ENCODE data around the gene RTRAF.

Gene RTRAF

DNA sequence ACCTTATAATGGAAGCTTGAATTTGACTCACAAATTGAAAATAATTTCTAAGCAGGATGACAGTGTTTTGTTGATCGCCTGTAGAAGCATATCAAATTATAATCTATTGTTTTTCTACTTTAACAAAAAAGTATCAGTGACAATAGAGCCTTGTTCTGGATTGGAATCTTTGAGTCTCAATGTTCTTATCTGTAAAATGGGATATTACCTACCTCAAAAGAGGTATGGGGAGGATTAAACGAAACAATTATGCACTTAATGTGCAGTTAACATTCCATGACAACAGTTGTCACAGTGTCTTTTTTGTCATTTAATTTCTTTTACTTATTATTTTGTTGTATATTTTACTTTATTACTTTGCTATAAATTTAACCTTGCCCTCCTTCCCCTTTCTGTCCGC, 1.1 kb downstream of the RTRAF start:
- FAIRE-seq, result peak; percentile 18
- no peak for DNase-seq (ENCODE audit: extremely low spot score, insufficient read length, low read depth)

DNA sequence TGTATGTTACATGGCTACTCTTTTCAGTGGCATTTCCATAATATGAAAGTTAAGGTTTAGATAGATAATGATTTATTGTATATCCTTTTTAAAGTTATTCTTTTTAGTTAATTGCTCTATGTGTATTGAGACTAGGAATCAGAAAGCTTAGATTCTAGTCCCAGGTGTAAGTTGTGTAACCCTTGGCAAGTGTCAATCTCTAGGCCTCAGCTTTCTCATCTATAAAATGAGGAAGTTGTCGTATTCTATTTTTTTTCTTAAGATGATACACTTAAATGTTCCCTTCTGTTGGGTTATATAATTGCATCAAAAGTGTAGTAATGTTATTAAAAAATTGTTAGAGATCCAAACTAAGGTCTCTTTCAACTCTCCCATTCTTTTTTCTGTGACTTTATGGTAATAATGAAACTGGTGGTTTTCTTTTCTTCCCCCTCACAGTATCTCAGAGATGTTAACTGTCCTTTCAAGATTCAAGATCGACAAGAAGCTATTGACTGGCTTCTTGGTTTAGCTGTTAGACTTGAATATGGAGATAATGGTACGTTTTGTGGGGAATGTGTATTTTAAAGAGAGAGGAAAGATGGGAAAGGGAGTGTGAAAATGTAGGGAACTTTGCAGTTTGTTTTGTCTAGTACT, 4.1 kb downstream of the RTRAF start:
- FAIRE-seq, result peak; percentile 72
- no peak for DNase-seq (ENCODE audit: extremely low spot score, insufficient read length, low read depth)

DNA sequence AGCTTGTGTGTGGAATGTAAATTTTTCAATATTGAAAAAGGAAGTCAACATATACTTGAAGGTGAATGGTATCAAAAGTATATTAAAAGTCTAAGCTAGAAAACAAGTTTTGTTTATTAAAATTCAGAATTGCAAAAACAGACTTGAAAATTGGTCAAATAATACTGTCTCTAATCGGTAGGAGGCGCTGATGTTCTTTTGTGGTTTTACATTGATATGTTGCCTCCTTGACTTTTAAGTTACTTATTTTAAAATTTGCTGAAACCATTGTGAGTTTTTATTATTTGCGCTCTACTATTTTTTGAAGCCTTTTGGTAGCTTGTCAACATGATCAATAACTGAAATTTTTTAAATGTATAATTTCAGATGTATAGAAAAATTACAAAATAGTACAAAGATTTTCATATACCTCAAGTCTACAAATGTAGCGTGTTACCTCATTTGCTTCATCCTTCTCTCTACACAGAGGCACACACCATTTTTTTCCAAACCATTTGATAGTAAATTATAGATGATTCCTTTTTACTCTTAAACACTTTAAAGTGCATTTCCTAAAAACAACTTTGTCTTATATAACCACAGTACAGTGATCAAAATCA, 6.9 kb downstream of the RTRAF start:
- no peak for DNase-seq (ENCODE audit: extremely low spot score, insufficient read length, low read depth)
- peak; percentile 73 for FAIRE-seq

GRCh38 chr14:51998348-51998747, 9.0 kb downstream of the RTRAF start:
- FAIRE-seq (peak; percentile 38), DNase-seq (ENCODE audit: extremely low spot score, insufficient read length, low read depth) (no peak)

GRCh38 chr14:51999084-51999483, 9.7 kb downstream of the RTRAF start:
- no peak for DNase-seq (ENCODE audit: extremely low spot score, insufficient read length, low read depth)
- FAIRE-seq, result no peak

- no peak for DNase-seq (ENCODE audit: extremely low spot score, insufficient read length, low read depth)
- FAIRE-seq, result peak; percentile 9
Measured at GRCh38 chr14:52000019-52000582, 10.8 kb downstream of the RTRAF start.

DNA sequence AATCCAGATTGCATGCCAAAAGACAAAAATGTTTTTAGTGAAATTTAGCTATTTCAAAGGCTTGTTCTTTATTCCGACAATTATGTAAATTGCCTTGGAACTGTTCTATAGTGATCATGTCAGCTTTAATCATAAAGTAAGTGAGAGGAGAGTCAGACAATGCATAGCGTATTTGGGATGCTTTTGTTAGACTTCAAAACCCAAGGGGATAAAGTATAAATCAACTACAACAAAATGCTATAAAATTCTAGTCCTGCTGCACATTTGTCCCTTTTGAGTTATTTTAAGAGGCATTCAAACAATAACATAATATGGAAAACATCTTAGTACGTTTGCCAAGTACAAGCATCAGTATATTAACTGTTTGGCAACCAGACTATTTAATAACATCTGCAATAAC, 11.3 kb downstream of the RTRAF start:
- FAIRE-seq, result no peak
- DNase-seq (ENCODE audit: extremely low spot score, insufficient read length, low read depth), result no peak

DNA sequence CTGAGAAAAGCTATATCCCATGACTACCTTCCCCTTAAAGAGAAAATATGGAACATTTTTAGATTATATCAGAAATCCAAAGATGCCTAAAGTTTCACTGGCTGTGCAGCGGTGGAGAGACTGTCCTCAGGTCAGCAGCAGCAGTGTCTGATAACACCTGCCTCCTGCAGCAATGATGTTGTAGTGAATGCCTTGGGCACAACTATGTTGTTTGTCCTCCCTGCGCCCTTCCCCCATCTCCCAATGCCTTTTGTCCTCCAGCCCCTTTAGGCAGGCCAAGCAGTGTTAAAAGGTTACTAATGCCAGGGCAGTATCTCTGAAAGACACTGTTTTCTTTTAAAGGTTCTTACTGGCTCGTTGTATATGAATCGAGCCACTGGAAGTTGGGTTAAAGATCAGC, 13.2 kb downstream of the RTRAF start:
- FAIRE-seq (no peak), DNase-seq (ENCODE audit: extremely low spot score, insufficient read length, low read depth) (no peak)

DNA sequence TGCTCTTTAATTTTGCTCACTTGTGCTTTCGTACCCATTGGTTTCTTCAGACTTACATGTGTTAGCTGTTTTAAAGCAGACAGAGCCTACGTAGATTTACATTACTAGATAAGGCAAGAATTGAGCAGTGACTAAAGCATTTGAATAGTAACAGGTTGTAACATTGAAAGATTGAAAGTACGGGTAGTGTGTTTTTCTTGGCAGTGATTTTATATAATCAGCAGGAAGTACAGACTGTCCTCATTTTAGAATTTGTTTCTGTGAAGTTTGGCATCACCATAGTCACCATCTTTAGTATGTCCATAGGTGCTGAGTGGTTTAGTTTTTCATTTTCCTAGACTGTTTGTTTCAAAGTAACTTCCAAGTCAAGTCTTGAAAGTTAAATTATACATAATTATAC, 14.0 kb downstream of the RTRAF start:
- no peak for DNase-seq (ENCODE audit: extremely low spot score, insufficient read length, low read depth)
- FAIRE-seq, result no peak

DNA sequence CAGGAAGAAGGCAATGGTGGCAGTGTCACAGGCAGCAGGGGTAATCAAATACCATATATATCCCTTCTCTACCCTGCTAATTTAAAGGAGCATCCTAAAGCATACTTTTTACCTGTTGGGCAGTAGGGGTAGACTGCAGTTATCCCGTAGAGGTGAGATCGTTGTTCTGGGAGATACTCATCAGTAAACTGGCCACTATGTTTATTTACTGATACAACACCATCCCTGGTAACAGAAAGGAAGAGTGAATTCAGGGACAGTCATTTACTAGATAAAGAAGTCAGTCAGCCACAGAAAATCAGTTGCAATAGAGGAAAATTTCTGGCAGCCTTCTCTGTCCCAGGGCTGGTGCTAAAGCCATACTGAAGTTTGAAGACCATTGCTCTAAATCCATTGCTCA, 16.3 kb downstream of the RTRAF start:
- DNase-seq (ENCODE audit: extremely low spot score, insufficient read length, low read depth) (no peak), FAIRE-seq (no peak)

- no peak for DNase-seq (ENCODE audit: extremely low spot score, insufficient read length, low read depth)
- peak; percentile 31 for FAIRE-seq
Measured at GRCh38 chr14:52006361-52006760, 17.0 kb downstream of the RTRAF start.

- no peak for FAIRE-seq
Measured at GRCh38 chr14:52007211-52007610, 17.9 kb downstream of the RTRAF start.

GRCh38 chr14:52007637-52008036, 18.3 kb downstream of the RTRAF start:
- DNase-seq (ENCODE audit: extremely low spot score, insufficient read length, low read depth), result no peak
- FAIRE-seq, result no peak

More at GRCh38 chr14:52007211-52007610, 17.9 kb downstream of the RTRAF start:
- no peak for DNase-seq (ENCODE audit: extremely low spot score, insufficient read length, low read depth)

- FAIRE-seq (no peak), DNase-seq (ENCODE audit: extremely low spot score, insufficient read length, low read depth) (no peak)
Measured at GRCh38 chr14:52008136-52008535, 18.8 kb downstream of the RTRAF start.

GRCh38 chr14:52010173-52010693, 20.9 kb downstream of the RTRAF start:
- DNase-seq (ENCODE audit: extremely low spot score, insufficient read length, low read depth), result no peak
- no peak for FAIRE-seq

DNA sequence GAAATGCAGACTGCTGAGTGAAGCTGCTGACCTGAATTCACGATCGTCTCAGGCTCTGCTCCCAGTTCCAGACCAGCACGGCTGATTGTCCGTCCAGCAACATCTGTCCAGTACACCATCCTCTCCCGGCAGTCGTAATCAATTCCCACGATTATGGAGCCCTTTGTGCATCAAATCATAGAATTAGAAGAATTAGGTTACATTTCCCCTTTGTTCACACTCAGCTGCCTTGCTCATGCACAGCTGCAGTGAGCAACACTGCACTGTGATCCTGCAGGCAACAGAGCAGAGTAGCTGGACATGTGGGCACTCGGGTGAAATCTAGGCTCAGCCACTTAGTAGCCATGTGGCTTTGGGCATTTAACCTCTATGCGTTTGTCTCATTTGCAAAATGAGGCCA, 22.2 kb downstream of the RTRAF start:
- DNase-seq (ENCODE audit: extremely low spot score, insufficient read length, low read depth) (no peak), FAIRE-seq (no peak)

- DNase-seq (ENCODE audit: extremely low spot score, insufficient read length, low read depth) (no peak), FAIRE-seq (no peak)
Measured at GRCh38 chr14:52012635-52013034, 23.3 kb downstream of the RTRAF start.

DNA sequence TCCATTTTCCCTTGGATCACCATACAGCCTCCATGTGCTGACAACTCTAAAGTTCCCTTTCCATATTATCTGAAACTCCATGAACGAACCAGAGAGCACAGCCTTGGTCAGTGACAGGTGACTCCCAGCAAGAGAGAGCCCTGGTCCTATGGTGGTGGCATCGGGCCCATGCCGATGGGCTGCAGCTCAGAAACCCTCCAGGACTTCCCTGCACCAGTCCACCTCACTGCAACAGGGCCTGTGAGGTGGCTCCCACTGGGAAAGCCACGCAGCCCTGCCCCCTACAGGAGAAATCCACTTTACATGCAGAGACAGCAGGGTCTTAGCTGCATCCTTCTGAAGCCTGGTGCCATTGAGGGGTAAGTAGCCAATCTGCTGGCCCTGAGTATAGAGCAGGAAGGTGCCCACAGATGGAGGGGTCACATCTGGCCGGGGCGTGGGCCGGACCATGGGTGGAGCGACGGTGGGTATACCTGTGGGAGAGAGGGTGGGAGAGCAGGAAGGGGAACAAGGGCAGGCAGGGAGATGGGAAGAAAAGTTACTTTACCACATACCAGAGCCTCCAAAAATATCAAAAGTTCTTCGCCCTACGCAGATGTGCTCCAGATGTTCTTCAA, 24.7 kb downstream of the RTRAF start:
- FAIRE-seq (no peak), DNase-seq (ENCODE audit: extremely low spot score, insufficient read length, low read depth) (no peak)

- FAIRE-seq, result no peak
Measured at GRCh38 chr14:52014601-52015267, 25.4 kb downstream of the RTRAF start.

DNA sequence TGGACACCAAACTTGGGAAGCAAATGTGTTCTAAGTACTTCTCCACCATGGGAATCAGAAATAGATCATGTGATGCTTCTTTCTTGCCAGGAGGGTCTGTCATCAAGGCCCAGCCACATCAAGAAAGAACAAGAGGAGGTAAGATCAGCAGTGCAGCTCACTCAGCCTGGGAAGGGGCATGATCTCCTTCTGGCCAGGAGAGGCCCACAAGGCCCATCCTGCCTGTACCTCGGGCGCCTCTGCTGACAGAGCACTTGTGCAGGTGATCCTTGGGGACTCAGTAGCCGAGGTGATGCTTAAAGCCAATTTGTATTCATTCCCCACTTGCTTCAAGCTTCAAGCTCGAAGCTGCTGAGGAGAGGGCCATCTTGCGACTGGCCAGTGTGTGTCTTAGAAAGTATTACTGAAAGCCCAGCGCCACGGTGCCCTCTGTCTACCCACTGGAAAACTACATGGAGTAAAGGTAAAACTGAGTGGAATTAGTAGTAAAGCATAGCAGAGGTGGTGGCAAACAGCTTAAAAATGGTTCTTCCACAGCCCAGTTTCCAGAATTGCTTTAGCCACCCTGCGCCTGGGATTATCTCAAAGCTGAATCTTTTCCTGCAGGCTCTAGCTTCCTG, 26.2 kb downstream of the RTRAF start:
- no peak for DNase-seq (ENCODE audit: extremely low spot score, insufficient read length, low read depth)
- FAIRE-seq, result no peak

More at GRCh38 chr14:52014601-52015267, 25.4 kb downstream of the RTRAF start:
- no peak for DNase-seq (ENCODE audit: extremely low spot score, insufficient read length, low read depth)

Measured in GM18507 (cell line).